Caco-2 (cell line): ENCODE data around the gene SERBP1. TPM values are rescaled to one million over a fixed set of nuclear protein-coding genes. Genes with fewer than 3 reads are reported as not detected.

ENCODE experiments used
- BruUV-seq: library from RNA; stranded (reverse); fragments of 400-500 nt; replicated peaks from 2 replicates; lab custom pipeline; 2021; lab: Mats Ljungman, UMichigan
- CTCF ChIA-PET: fragments of 300-600 bp; sonication (Branson Sonifier 250); formaldehyde crosslinking; loops from one replicate; lab custom pipeline; 2022; ENCODE audit warnings: antibody characterized with exemption; lab: Charles Lee
- POLR2A ChIA-PET: fragments of 300-600 bp; sonication (Branson Sonifier 250); formaldehyde crosslinking; loops from one replicate; lab custom pipeline; 2022; ENCODE audit warnings: antibody characterized with exemption; lab: Charles Lee
- DNase-seq, 2 experiments: peaks; one replicate each; pipeline versions ENCODE4 v3.0.0 to v3.0.0-alpha.2; 2020 to 2022
- H3K27me3 ChIP-seq: replicated peaks from 2 replicates; pipeline ENCODE4 v1.6.0; 2011; ENCODE audit warnings: low read length; ENCODE audit not compliant: control insufficient read depth, insufficient read depth
- H3K36me3 ChIP-seq: 2 replicates; pipeline ENCODE4 v1.5.1; 2011; ENCODE audit warnings: low read length; ENCODE audit not compliant: control insufficient read depth, insufficient read depth
- H3K4me1 ChIP-seq: fragments of 250-450 bp; sonication (Bioruptor Pico); 2 replicates; pipeline ENCODE4 v1.5.1; 2020; ENCODE audit warnings: mild to moderate bottlenecking
- H3K4me3 ChIP-seq: 2 replicates; pipeline ENCODE4 v1.5.1; 2011; ENCODE audit warnings: low read depth, mild to moderate bottlenecking, control low read depth, low read length
- H3K9me3 ChIP-seq: fragments of 250-450 bp; sonication (Bioruptor Pico); 2 replicates; pipeline ENCODE4 v1.5.1; 2020; ENCODE audit warnings: mild to moderate bottlenecking, moderate library complexity
- H3K27ac Mint-ChIP-seq: one replicate; pipeline ENCODE4 v1.8.0; 2022; ENCODE audit warnings: mixed read lengths; ENCODE audit not compliant: unreplicated experiment
- H3K27me3 Mint-ChIP-seq: one replicate; pipeline ENCODE4 v1.8.0; 2022; ENCODE audit warnings: mixed read lengths; ENCODE audit not compliant: insufficient read depth, unreplicated experiment
- H3K36me3 Mint-ChIP-seq: one replicate; pipeline ENCODE4 v1.8.0; 2022; ENCODE audit warnings: mild to moderate bottlenecking, mixed read lengths; ENCODE audit not compliant: insufficient read depth, unreplicated experiment
- H3K4me1 Mint-ChIP-seq: one replicate; pipeline ENCODE4 v1.8.0; 2022; ENCODE audit warnings: low read depth, mixed read lengths; ENCODE audit not compliant: unreplicated experiment
- H3K4me3 Mint-ChIP-seq: one replicate; pipeline ENCODE4 v1.8.0; 2022; ENCODE audit warnings: mild to moderate bottlenecking, moderate library complexity, mixed read lengths; ENCODE audit not compliant: unreplicated experiment
- H3K9me3 Mint-ChIP-seq: one replicate; pipeline ENCODE4 v1.8.0; 2022; ENCODE audit warnings: mixed read lengths; ENCODE audit not compliant: unreplicated experiment
- CTCF ChIP-seq, 2 experiments: fragments of 200-600 bp in 1 of 2; IDR thresholded peaks; 1 replicate in 1 of 2; 2 replicates in 1 of 2; pipeline versions ENCODE4 v1.5.1 to v1.8.0; 2011 to 2022; ENCODE audit warnings: antibody characterized with exemption in 1 of 2, control low read depth in 1 of 2, inconsistent platforms in 1 of 2, low read depth in 1 of 2, low read length in 1 of 2, mild to moderate bottlenecking in 1 of 2, moderate library complexity in 1 of 2; ENCODE audit not compliant: insufficient read depth in 1 of 2, severe bottlenecking in 1 of 2, unreplicated experiment in 1 of 2
- intact Hi-C: fragments of 100-400 bp; cut with micrococcal nuclease; formaldehyde crosslinking; loops from one replicate; pipeline ENCODE4 v1.10.0; 2022; ENCODE audit not compliant: unreplicated experiment
- total RNA-seq: library from RNA; stranded (reverse); gene quantifications from 2 replicates; pipeline ENCODE4 v1.2.3, GENCODE V29; 2022

The SERBP1 gene
- total RNA-seq, 1 experiment from 2014 or later = 182 TPM

GRCh38 chr1:67457247-67457646 is 27.0 kb upstream of the SERBP1 start:
- intact Hi-C loops = no loop called here
- no peak overlapping the region for H3K4me3 Mint-ChIP-seq
- no peaks in the 10 kb centered on the region for H3K9me3 ChIP-seq
- no peak for DNase-seq
- H3K36me3 ChIP-seq = no peaks in the 10 kb centered on the region
- BruUV-seq = no TSS peak
- peaks cover 12% of the 10 kb centered on the region for H3K4me1 ChIP-seq
- no peaks in the 10 kb centered on the region for H3K27me3 Mint-ChIP-seq
- no peak overlapping the region for H3K4me3 ChIP-seq
- no peaks in the 10 kb centered on the region for H3K27me3 ChIP-seq
- ChIA-PET CTCF (no interaction called here), POLR2A (no interaction called here)
- TF ChIP-seq CTCF (IDR thresholded peaks at IDR 0.05; ENCODE audit: insufficient read depth in 1 of 2, low read depth in 1 of 2, low read length in 1 of 2, severe bottlenecking in 1 of 2, unreplicated experiment in 1 of 2) = no peak
- H3K27ac Mint-ChIP-seq = no peak overlapping the region
- H3K9me3 Mint-ChIP-seq = no peaks in the 10 kb centered on the region
- H3K36me3 Mint-ChIP-seq = no peaks in the 10 kb centered on the region
- H3K4me1 Mint-ChIP-seq = peaks cover 13% of the 10 kb centered on the region

- no peak overlapping the region for H3K27ac Mint-ChIP-seq
These were observed 21.6 kb upstream of the SERBP1 start for GRCh38 chr1:67451815-67452214.

GRCh38 chr1:67451356-67451755 is 21.2 kb upstream of the SERBP1 start:
- POLR2A ChIA-PET = no interaction called here
- CTCF ChIA-PET = no interaction called here
- peak in 1 of 2 experiments; percentile 9 for DNase-seq
- Mint-ChIP-seq H3K4me1 (peaks cover 17% of the 10 kb centered on the region), H3K27ac (no peak overlapping the region), H3K27me3 (no peaks in the 10 kb centered on the region), H3K36me3 (no peaks in the 10 kb centered on the region), H3K4me3 (no peak overlapping the region), H3K9me3 (no peaks in the 10 kb centered on the region)
- intact Hi-C loops = no loop called here
- BruUV-seq = no TSS peak
- no peak for TF ChIP-seq CTCF (IDR thresholded peaks at IDR 0.05; ENCODE audit: insufficient read depth in 1 of 2, low read depth in 1 of 2, low read length in 1 of 2, severe bottlenecking in 1 of 2, unreplicated experiment in 1 of 2)
- no peaks in the 10 kb centered on the region for H3K27me3 ChIP-seq
- no peaks in the 10 kb centered on the region for H3K9me3 ChIP-seq
- H3K4me1 ChIP-seq = peaks cover 21% of the 10 kb centered on the region
- no peak overlapping the region for H3K4me3 ChIP-seq
- H3K36me3 ChIP-seq = no peaks in the 10 kb centered on the region

More at GRCh38 chr1:67451815-67452214, 21.6 kb upstream of the SERBP1 start:
- H3K9me3 ChIP-seq = no peaks in the 10 kb centered on the region
- H3K4me1 ChIP-seq = peaks cover 21% of the 10 kb centered on the region
- no peak overlapping the region for H3K4me3 ChIP-seq
- H3K27me3 Mint-ChIP-seq = no peaks in the 10 kb centered on the region
- H3K36me3 Mint-ChIP-seq = no peaks in the 10 kb centered on the region
- H3K36me3 ChIP-seq = no peaks in the 10 kb centered on the region
- ChIA-PET POLR2A (no interaction called here), CTCF (no interaction called here)
- H3K27me3 ChIP-seq = no peaks in the 10 kb centered on the region
- no peak overlapping the region for H3K4me3 Mint-ChIP-seq
- H3K4me1 Mint-ChIP-seq = peaks cover 17% of the 10 kb centered on the region
- TF ChIP-seq CTCF (IDR thresholded peaks at IDR 0.05; ENCODE audit: insufficient read depth in 1 of 2, low read depth in 1 of 2, low read length in 1 of 2, severe bottlenecking in 1 of 2, unreplicated experiment in 1 of 2) = no peak
- BruUV-seq = no TSS peak
- no peaks in the 10 kb centered on the region for H3K9me3 Mint-ChIP-seq
- intact Hi-C loops = no loop called here
- no peak for DNase-seq
